DND-41 (cell line): Measurements from ENCODE around the gene DSG3.

Experiments used
- ATAC-seq: fragments of 200-7000 bp; cut with Tn5 transposase; 3 replicates; pipeline ENCODE4 v1.9.1; 2021; ENCODE audit warnings: low read depth; ENCODE audit not compliant: insufficient read depth
- DNase-seq: peaks from one replicate; pipeline ENCODE4 v3.0.0-alpha.2; 2020
- H2AFZ ChIP-seq: 2 replicates; pipeline ENCODE4 v1.6.0; 2012; ENCODE audit warnings: low read depth, low read length
- H3K27ac ChIP-seq: 2 replicates; pipeline ENCODE4 v1.5.1; 2012; ENCODE audit warnings: low read length, inconsistent platforms
- H3K27me3 ChIP-seq: fragments of 200-600 bp; sonication (generic); 2 replicates; pipeline ENCODE4 v1.6.0; 2012; ENCODE audit warnings: low read length, mild to moderate bottlenecking, inconsistent platforms; ENCODE audit not compliant: insufficient read depth, poor library complexity
- H3K36me3 ChIP-seq: 2 replicates; pipeline ENCODE4 v1.5.1; 2012; ENCODE audit warnings: low read length, inconsistent platforms; ENCODE audit not compliant: insufficient read depth
- H3K4me1 ChIP-seq: 2 replicates; pipeline ENCODE4 v1.5.1; 2012; ENCODE audit warnings: mild to moderate bottlenecking, low read length; ENCODE audit not compliant: insufficient read depth
- H3K4me2 ChIP-seq: 2 replicates; pipeline ENCODE4 v1.6.0; 2012; ENCODE audit warnings: mild to moderate bottlenecking, moderate library complexity, low read length, inconsistent platforms; ENCODE audit not compliant: insufficient read depth
- H3K4me3 ChIP-seq, 2 experiments: fragments of 200-600 bp in 1 of 2; shearing (Covaris generic) in 1 of 2; 2 replicates each; pipeline ENCODE4 v1.5.1; 2012 to 2016; ENCODE audit warnings: inconsistent platforms in 2 of 2, low read length in 2 of 2, mild to moderate bottlenecking in 2 of 2, low read depth in 1 of 2, moderate library complexity in 1 of 2
- H3K79me2 ChIP-seq: 2 replicates; pipeline ENCODE4 v1.6.0; 2012; ENCODE audit warnings: low read length, inconsistent platforms; ENCODE audit not compliant: insufficient read depth
- H3K9ac ChIP-seq: 2 replicates; pipeline ENCODE4 v1.6.0; 2012; ENCODE audit warnings: low read depth, mild to moderate bottlenecking, inconsistent platforms, low read length, moderate library complexity
- H3K9me3 ChIP-seq: 2 replicates; pipeline ENCODE4 v1.5.1; 2012; ENCODE audit warnings: low read length, moderate library complexity, mild to moderate bottlenecking, inconsistent platforms; ENCODE audit not compliant: insufficient read depth, severe bottlenecking
- H4K20me1 ChIP-seq: 2 replicates; pipeline ENCODE4 v1.6.0; 2012; ENCODE audit warnings: low read length; ENCODE audit not compliant: insufficient read depth
- EZH2 ChIP-seq: IDR thresholded peaks from 3 replicates; pipeline ENCODE4 v1.6.1; 2012; ENCODE audit warnings: borderline replicate concordance, low read depth, mild to moderate bottlenecking, moderate library complexity, low read length, inconsistent platforms; ENCODE audit not compliant: severe bottlenecking
- TF ChIP-seq, protein P1 (sequence below): IDR thresholded peaks from 2 replicates; pipeline ENCODE4 v1.5.1; 2012; ENCODE audit warnings: borderline replicate concordance, low read length, moderate library complexity, mild to moderate bottlenecking; ENCODE audit not compliant: poor library complexity, severe bottlenecking; ENCODE audit errors: extremely low read depth

DSG3 gene

GRCh38 chr18:31487246-31488015, 39.9 kb downstream of the DSG3 start:
- H2AFZ ChIP-seq: no peak overlapping the region
- no peaks in the 10 kb centered on the region for H3K36me3 ChIP-seq
- H3K9me3 ChIP-seq: no peaks in the 10 kb centered on the region

GRCh38 chr18:31489311-31489710, 41.8 kb downstream of the DSG3 start:
- no peak overlapping the region for H3K9ac ChIP-seq
- no peak for DNase-seq
- no peak overlapping the region for H2AFZ ChIP-seq
- no peaks in the 10 kb centered on the region for H3K36me3 ChIP-seq
- no peaks in the 10 kb centered on the region for H3K4me1 ChIP-seq
- no peaks in the 10 kb centered on the region for H3K27me3 ChIP-seq
- no peaks in the 10 kb centered on the region for H3K9me3 ChIP-seq
- no peak for ATAC-seq
- no peaks in the 10 kb centered on the region for H3K79me2 ChIP-seq
- H4K20me1 ChIP-seq: no peaks in the 10 kb centered on the region
- H3K27ac ChIP-seq: no peak overlapping the region
- no peak overlapping the region for H3K4me2 ChIP-seq
- TF ChIP-seq, protein P1, sequence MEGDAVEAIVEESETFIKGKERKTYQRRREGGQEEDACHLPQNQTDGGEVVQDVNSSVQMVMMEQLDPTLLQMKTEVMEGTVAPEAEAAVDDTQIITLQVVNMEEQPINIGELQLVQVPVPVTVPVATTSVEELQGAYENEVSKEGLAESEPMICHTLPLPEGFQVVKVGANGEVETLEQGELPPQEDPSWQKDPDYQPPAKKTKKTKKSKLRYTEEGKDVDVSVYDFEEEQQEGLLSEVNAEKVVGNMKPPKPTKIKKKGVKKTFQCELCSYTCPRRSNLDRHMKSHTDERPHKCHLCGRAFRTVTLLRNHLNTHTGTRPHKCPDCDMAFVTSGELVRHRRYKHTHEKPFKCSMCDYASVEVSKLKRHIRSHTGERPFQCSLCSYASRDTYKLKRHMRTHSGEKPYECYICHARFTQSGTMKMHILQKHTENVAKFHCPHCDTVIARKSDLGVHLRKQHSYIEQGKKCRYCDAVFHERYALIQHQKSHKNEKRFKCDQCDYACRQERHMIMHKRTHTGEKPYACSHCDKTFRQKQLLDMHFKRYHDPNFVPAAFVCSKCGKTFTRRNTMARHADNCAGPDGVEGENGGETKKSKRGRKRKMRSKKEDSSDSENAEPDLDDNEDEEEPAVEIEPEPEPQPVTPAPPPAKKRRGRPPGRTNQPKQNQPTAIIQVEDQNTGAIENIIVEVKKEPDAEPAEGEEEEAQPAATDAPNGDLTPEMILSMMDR: no peak
- no peak for TF ChIP-seq EZH2
- H3K4me3 ChIP-seq: no peak overlapping the region

More at GRCh38 chr18:31487246-31488015, 39.9 kb downstream of the DSG3 start:
- DNase-seq: no peak
- Histone ChIP-seq H3K4me1 (no peaks in the 10 kb centered on the region), H3K4me3 (no peak overlapping the region), H3K27ac (no peak overlapping the region), H3K9ac (no peak overlapping the region), H3K4me2 (no peak overlapping the region), H3K27me3 (no peaks in the 10 kb centered on the region), H3K79me2 (no peaks in the 10 kb centered on the region), H4K20me1 (no peaks in the 10 kb centered on the region)
- ATAC-seq: no peak
- TF ChIP-seq, protein P1: no peak
- TF ChIP-seq EZH2: no peak

DNA sequence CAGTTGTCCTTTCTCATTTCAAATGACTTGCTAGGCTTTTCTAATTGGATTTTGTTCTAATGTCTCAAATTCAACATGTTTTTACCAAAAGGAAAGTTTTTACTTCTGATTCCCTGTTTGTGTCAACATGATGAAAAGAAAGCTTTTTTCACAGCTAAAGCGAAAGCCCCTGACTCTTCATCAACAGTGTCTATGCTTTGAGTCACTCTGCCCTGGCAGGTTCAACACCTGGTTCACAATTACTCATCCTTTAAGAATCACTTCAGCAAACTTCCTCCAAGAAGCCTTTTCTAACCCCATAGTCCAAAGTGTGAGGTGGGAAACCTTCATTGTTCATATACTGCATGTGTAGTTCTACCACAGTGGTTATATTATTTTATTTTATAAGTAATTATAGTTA, 42.8 kb downstream of the DSG3 start:
- no peaks in the 10 kb centered on the region for H3K4me1 ChIP-seq
- H4K20me1 ChIP-seq: no peaks in the 10 kb centered on the region
- H3K79me2 ChIP-seq: no peaks in the 10 kb centered on the region
- no peak for DNase-seq
- no peak overlapping the region for H3K4me3 ChIP-seq
- H2AFZ ChIP-seq: no peak overlapping the region
- H3K9ac ChIP-seq: no peak overlapping the region
- H3K36me3 ChIP-seq: no peaks in the 10 kb centered on the region
- H3K9me3 ChIP-seq: no peaks in the 10 kb centered on the region
- no peak overlapping the region for H3K27ac ChIP-seq
- no peaks in the 10 kb centered on the region for H3K27me3 ChIP-seq
- no peak overlapping the region for H3K4me2 ChIP-seq
- ATAC-seq: no peak
- TF ChIP-seq EZH2: no peak
- TF ChIP-seq, protein P1: no peak
